ENCODE measurements around the gene PLXNA2. TPM values are rescaled to one million over a fixed set of nuclear protein-coding genes. Genes with fewer than 3 reads are reported as not detected.

PLXNA2 gene
- total RNA-seq, 1 donor from 2014 or later: 0.82 TPM

- CTCF ChIA-PET: no interaction called here
- POLR2A ChIA-PET: no interaction called here
- Mint-ChIP-seq H3K36me3 (ENCODE audit: low read depth) (no peaks in the 10 kb centered on the region), H3K27ac (no peak overlapping the region), H3K9me3 (no peaks in the 10 kb centered on the region), H3K4me1 (no peaks in the 10 kb centered on the region), H3K27me3 (peaks cover 6% of the 10 kb centered on the region), H3K4me3 (no peak overlapping the region)
- ATAC-seq (ENCODE audit: low read depth): no peak
- intact Hi-C loops (cut with micrococcal nuclease): no loop called here
- no peak for TF ChIP-seq CTCF (IDR thresholded peaks at IDR 0.05)
- DNase-seq: no peak
These were observed 189.7 kb downstream of the PLXNA2 start for GRCh38 chr1:208054485-208054884.

GRCh38 chr1:208053661-208054060 lies 190.5 kb downstream of the PLXNA2 start:
- CTCF ChIA-PET: no interaction called here
- Mint-ChIP-seq H3K9me3 (no peaks in the 10 kb centered on the region), H3K36me3 (ENCODE audit: low read depth) (no peaks in the 10 kb centered on the region), H3K27me3 (peaks cover 7% of the 10 kb centered on the region), H3K27ac (no peak overlapping the region), H3K4me3 (no peak overlapping the region), H3K4me1 (no peaks in the 10 kb centered on the region)
- intact Hi-C loops (cut with micrococcal nuclease): no loop called here
- no peak for ATAC-seq (ENCODE audit: low read depth)
- no peak for DNase-seq
- no peak for TF ChIP-seq CTCF (IDR thresholded peaks at IDR 0.05)
- POLR2A ChIA-PET: no interaction called here

GRCh38 chr1:208052926-208053407 lies 191.2 kb downstream of the PLXNA2 start:
- CTCF ChIA-PET: no interaction called here
- Mint-ChIP-seq H3K9me3 (no peaks in the 10 kb centered on the region), H3K27ac (no peak overlapping the region), H3K27me3 (peaks cover 8% of the 10 kb centered on the region), H3K4me1 (no peaks in the 10 kb centered on the region), H3K36me3 (ENCODE audit: low read depth) (no peaks in the 10 kb centered on the region), H3K4me3 (no peak overlapping the region)
- DNase-seq (no peak), ATAC-seq (ENCODE audit: low read depth) (no peak)
- POLR2A ChIA-PET: no interaction called here
- TF ChIP-seq CTCF (IDR thresholded peaks at IDR 0.05): no peak
- intact Hi-C loops (cut with micrococcal nuclease): no loop called here

- ChIA-PET CTCF (no interaction called here), POLR2A (no interaction called here)
- no peak for DNase-seq
- H3K27me3 Mint-ChIP-seq: peaks cover 8% of the 10 kb centered on the region
- H3K9me3 Mint-ChIP-seq: no peaks in the 10 kb centered on the region
- no peak for ATAC-seq (ENCODE audit: low read depth)
- TF ChIP-seq CTCF (IDR thresholded peaks at IDR 0.05): no peak
- no peak overlapping the region for H3K4me3 Mint-ChIP-seq
- no peaks in the 10 kb centered on the region for H3K36me3 Mint-ChIP-seq (ENCODE audit: low read depth)
- no peak overlapping the region for H3K27ac Mint-ChIP-seq
- intact Hi-C loops (cut with micrococcal nuclease): no loop called here
- no peaks in the 10 kb centered on the region for H3K4me1 Mint-ChIP-seq
These were observed 192.0 kb downstream of the PLXNA2 start for GRCh38 chr1:208052135-208052534.

GRCh38 chr1:208051651-208052050 lies 192.5 kb downstream of the PLXNA2 start:
- H3K9me3 Mint-ChIP-seq: no peaks in the 10 kb centered on the region
- peaks cover 8% of the 10 kb centered on the region for H3K27me3 Mint-ChIP-seq
- H3K27ac Mint-ChIP-seq: no peak overlapping the region
- TF ChIP-seq CTCF (IDR thresholded peaks at IDR 0.05): no peak
- H3K4me1 Mint-ChIP-seq: no peaks in the 10 kb centered on the region
- H3K4me3 Mint-ChIP-seq: no peak overlapping the region
- no peaks in the 10 kb centered on the region for H3K36me3 Mint-ChIP-seq (ENCODE audit: low read depth)
- no peak for ATAC-seq (ENCODE audit: low read depth)
- POLR2A ChIA-PET: no interaction called here
- intact Hi-C loops (cut with micrococcal nuclease): no loop called here
- DNase-seq: no peak
- CTCF ChIA-PET: no interaction called here

Measured in activated B cell treated with CpG ODN at 0.5 μM for 24 hours (primary cell).